Activated effector memory CD4-positive, alpha-beta T cell treated with anti-CD3 and anti-CD28 coated beads, Interleukin-2, amount 50 U/mL, for 16 hours (primary cell): ENCODE data around the gene RMP24.
"Not testable (repeated sequence)": the region's sequence is repeated elsewhere in the genome, so short reads cannot be mapped to it uniquely, and the experiment has no call there.

Experiments
- DNase-seq: peaks from one replicate; pipeline ENCODE4 v3.0.0-alpha.2; 2020

Gene RMP24

GRCh38 chr18:35968278-35968880, 4.1 kb upstream of the RMP24 start:
- no peak for DNase-seq

GRCh38 chr18:35969676-35970075, 2.8 kb upstream of the RMP24 start:
- no peak for DNase-seq

GRCh38 chr18:35971661-35972196, 750 bp upstream of the RMP24 start:
- no peak for DNase-seq

GRCh38 chr18:35973650-35974049, 1.2 kb downstream of the RMP24 start:
- no peak for DNase-seq

GRCh38 chr18:35974181-35974580, 1.7 kb downstream of the RMP24 start:
- no peak for DNase-seq

GRCh38 chr18:35979112-35979511, 6.6 kb downstream of the RMP24 start:
- no peak for DNase-seq

- DNase-seq = no peak
Measured at GRCh38 chr18:35982409-35983114, 10.1 kb downstream of the RMP24 start.

- no peak for DNase-seq
Measured at GRCh38 chr18:35983147-35983546, 10.7 kb downstream of the RMP24 start.

GRCh38 chr18:35983818-35984217, 11.3 kb downstream of the RMP24 start:
- DNase-seq = no peak

GRCh38 chr18:35991696-35992095, 19.2 kb downstream of the RMP24 start:
- no peak for DNase-seq

- no peak for DNase-seq
Measured at GRCh38 chr18:35993013-35993412, 20.5 kb downstream of the RMP24 start.

GRCh38 chr18:35998967-35999366, 26.5 kb downstream of the RMP24 start:
- DNase-seq = no peak

GRCh38 chr18:35999925-36000324, 27.4 kb downstream of the RMP24 start:
- no peak for DNase-seq

GRCh38 chr18:36006997-36007396, 34.5 kb downstream of the RMP24 start:
- no peak for DNase-seq

- DNase-seq = no peak
Measured at GRCh38 chr18:36009214-36009613, 36.7 kb downstream of the RMP24 start.

- no peak for DNase-seq
Measured at GRCh38 chr18:36012891-36013290, 40.4 kb downstream of the RMP24 start.

- no peak for DNase-seq
Measured at GRCh38 chr18:36015629-36016028, 43.1 kb downstream of the RMP24 start.

GRCh38 chr18:36017232-36017631, 44.8 kb downstream of the RMP24 start:
- DNase-seq = no peak

GRCh38 chr18:36020174-36020711, 47.8 kb downstream of the RMP24 start:
- DNase-seq = no peak

GRCh38 chr18:36023336-36023735, 50.9 kb downstream of the RMP24 start:
- DNase-seq = no peak

- not testable (repeated sequence) for DNase-seq
Measured at GRCh38 chr18:36024241-36024640, 51.8 kb downstream of the RMP24 start.

- no peak for DNase-seq
Measured at GRCh38 chr18:36025025-36025424, 52.5 kb downstream of the RMP24 start.

GRCh38 chr18:36028859-36029258, 56.4 kb downstream of the RMP24 start:
- no peak for DNase-seq
